Posterior cingulate gyrus (tissue), 11 donors: ENCODE data around the gene SZT2.
"Not testable (repeated sequence)": the region's sequence is repeated elsewhere in the genome, so short reads cannot be mapped to it uniquely, and the experiment has no call there.

ENCODE experiments used
- DNase-seq, 10 donors: peaks; one replicate each; pipeline versions ENCODE4 v3.0.0 to v3.0.0-alpha.2; 2020 to 2021; ENCODE audit warnings: mixed read lengths in 3 of 10
- intact Hi-C: fragments of 100-400 bp; cut with DNase I; formaldehyde crosslinking; loops from one replicate; pipeline ENCODE4 v1.15.1; 2023

Gene SZT2

GRCh38 chr1:43475611-43476401, 86.1 kb downstream of the SZT2 start:
- DNase-seq, intact Hi-C loops: not testable (repeated sequence)

- intact Hi-C loops = no loop called here
- no peak for DNase-seq
These were observed 88.0 kb downstream of the SZT2 start for GRCh38 chr1:43477716-43478115.

DNA sequence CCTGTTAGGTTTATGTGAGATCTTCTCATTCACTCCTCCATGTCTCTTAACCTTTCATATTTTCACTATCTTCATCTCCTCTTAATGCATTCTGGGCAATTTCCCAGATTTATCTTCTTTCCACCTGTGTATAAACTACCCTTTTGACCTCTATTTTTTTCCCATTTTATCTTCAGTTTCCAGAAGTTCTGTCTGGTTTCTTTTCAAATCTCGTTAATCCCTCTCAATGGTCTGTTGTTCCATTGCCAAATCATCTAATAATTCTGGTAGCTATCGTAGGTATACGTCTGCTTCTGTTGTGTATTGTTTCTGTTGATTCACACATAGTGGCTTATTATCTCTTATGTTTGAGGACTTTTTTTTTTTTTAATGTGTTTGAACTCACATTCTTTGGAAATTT, 89.7 kb downstream of the SZT2 start:
- intact Hi-C loops = no loop called here
- DNase-seq = no peak

DNA sequence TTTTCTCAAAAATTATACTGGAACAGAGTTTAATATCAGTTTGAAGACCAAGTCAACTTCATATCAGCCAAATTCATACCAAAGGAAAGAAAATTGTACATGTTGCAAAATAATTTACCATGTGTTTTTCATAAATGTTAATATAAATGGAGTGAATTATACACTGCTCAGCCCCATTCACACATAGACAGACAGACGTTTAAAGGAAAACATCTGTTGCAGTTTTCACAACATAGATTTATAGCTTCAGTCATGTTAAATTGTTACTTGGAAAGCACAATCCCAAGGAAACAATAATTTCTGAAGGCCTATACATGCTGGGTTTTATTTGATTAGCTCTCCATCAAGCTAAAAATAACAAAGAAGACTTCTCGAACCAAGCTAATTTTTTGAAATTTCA, 91.8 kb downstream of the SZT2 start:
- intact Hi-C loops = no loop called here
- DNase-seq = no peak

- intact Hi-C loops = no loop called here
These were observed 92.5 kb downstream of the SZT2 start for GRCh38 chr1:43482215-43482614.

GRCh38 chr1:43484367-43484766, 94.7 kb downstream of the SZT2 start:
- intact Hi-C loops = no loop called here
- DNase-seq = no peak

More at GRCh38 chr1:43482215-43482614, 92.5 kb downstream of the SZT2 start:
- no peak for DNase-seq

DNA sequence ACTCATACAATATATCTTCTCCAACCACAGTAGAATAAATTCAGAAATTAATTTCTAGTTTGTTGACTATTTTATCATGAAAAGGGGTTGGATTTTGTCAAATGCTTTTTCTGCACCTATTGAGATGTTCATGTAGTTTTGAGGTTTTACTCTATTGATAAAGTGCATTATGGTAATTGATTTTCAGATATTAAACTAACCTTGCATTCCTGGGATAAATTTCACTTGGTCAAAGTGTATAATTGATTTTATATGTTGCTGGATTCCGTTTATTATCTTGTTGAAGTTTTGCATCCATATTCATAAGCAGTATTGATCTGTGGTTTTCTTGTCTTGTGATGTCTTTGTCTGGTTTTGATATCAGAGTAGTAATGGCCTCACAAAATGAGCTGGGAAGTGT, 98.5 kb downstream of the SZT2 start:
- no peak for DNase-seq
- intact Hi-C loops = no loop called here

GRCh38 chr1:43491061-43491460, 101.4 kb downstream of the SZT2 start:
- intact Hi-C loops = no loop called here
- no peak for DNase-seq

DNA sequence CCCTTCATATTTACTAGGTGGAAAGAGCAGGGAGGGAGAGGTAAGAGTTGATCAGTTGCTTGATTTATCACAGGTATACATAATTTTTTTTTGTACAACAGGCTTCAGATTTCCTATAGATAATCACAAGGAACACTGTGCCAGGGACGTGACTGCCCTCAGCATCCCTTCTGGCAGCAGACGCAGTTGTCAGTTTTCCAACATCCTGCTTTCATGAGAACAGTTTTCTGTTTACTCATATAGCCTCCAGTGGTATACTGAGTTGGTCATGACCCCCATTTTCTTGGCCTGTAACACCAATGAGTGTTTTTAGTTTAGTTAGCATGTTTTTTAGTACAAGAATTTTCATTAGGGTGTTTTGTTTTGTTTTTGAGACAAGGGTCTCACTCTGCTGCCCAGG, 103.1 kb downstream of the SZT2 start:
- intact Hi-C loops = no loop called here
- DNase-seq = no peak

- DNase-seq = no peak
- intact Hi-C loops = no loop called here
These were observed 104.2 kb downstream of the SZT2 start for GRCh38 chr1:43493661-43494450.

- intact Hi-C loops = no loop called here
- no peak for DNase-seq
These were observed 105.5 kb downstream of the SZT2 start for GRCh38 chr1:43495204-43495603.

GRCh38 chr1:43499898-43500297, 110.2 kb downstream of the SZT2 start:
- no peak for DNase-seq
- intact Hi-C loops = no loop called here

- intact Hi-C loops, DNase-seq: not testable (repeated sequence)
These were observed 112.1 kb downstream of the SZT2 start for GRCh38 chr1:43501806-43502205.

- intact Hi-C loops = no loop called here
These were observed 113.8 kb downstream of the SZT2 start for GRCh38 chr1:43503534-43503933.

More at GRCh38 chr1:43503534-43503933, 113.8 kb downstream of the SZT2 start:
- no peak for DNase-seq
